Hippocampal formation (tissue), 2 donors: Measurements from ENCODE around the gene ID3.

Experiments
- DNase-seq, 2 donors: peaks; one replicate each; lab custom pipeline; 2025; lab: John Stamatoyannopoulos, UW

The ID3 gene

GRCh38 chr1:23559136-23559984 lies at the start of gene ID3:
TSS of gene ID3 (minus strand) at chr1:23559501. CDS start at chr1:23559426, 75 bp downstream.
- peak; percentile 83 to 87 for DNase-seq

DNA sequence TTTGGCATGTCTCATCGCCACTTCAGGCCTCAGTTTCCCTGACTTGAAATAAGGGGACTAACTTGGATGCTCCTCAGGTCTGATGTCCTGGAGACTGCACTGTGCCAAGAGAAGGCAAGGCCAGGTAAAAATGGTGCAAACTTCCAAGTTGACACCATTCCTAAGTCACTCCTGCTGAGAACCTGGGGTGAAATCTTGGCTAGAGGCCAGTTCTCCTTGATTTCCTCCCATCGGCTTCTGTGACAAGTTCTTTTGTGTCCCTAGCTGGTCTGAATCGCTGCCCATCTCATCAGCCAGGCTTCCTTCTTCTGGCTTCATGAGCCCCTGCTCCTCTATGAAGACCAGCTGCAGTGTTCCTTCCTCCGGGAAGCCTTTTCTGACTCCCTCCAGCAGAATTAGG lies 48.6 kb upstream of the ID3 start:
- no peak for DNase-seq

DNA sequence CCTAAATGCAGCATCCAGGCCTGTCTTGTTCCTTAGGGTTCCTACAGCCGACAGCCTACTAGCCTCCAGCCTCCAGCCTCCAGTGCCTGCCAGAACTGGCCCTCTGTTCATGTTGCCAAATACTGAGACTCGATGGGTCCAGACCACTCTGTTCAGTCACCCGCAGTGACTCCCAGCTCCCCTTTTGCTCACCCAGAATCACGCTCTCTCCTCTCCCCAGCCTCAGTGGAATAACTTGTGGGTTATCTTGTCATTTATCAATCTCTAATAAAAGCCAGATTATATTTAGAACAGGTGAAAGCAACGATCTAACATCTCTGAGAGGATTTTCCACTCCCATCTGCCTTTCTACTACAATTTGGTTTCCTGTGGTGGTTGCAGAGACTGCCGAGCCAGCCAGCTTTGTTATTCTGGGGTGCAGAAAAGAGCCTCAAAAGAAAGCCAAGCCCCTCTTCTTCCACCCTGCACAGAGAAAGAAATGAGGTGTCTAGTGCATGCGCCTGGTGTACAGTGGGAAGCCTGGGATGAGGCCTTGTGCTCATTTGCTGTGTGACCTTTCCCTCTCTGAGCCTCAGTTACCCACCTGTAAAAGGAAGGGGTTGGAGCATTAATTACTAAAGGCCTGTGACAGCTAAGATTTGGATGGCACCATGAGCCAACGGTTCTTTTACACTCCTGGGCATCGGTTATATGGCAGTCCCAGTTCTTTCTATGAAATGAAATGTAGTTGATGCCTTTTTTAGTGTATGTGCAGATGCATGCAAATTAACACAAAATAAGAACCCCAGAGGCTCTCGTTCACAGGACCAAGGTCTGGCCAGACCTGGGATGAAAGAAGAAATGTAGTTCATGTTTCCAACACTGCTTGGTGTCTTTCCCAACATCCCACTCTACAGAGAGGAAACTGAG lies 42.9 kb upstream of the ID3 start:
- DNase-seq = no peak

- no peak for DNase-seq
These were observed 42.0 kb upstream of the ID3 start for GRCh38 chr1:23601135-23601967.

DNA sequence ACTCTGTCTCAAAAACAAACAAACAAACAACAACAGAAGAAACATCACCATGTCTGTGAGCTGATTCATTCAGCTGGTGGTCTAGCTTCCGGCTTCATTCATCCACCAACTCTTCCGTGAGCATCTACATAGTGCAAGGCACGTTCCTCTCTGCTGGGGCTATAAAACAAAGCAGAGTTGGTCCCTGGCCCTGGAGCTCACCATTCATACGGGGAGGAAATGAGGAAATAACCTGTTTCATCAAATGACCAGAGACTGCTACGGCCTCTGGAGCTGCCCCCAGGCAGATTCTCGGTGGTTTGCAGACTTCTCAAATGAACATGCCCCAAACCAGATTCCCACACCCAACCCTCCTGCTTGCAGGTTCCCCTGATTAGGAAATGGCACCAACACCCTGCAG lies 41.0 kb upstream of the ID3 start:
- no peak for DNase-seq

- DNase-seq = no peak
These were observed 39.8 kb upstream of the ID3 start for GRCh38 chr1:23599125-23599524.

- DNase-seq = no peak
These were observed 39.1 kb upstream of the ID3 start for GRCh38 chr1:23598424-23598823.

GRCh38 chr1:23597635-23598388 lies 38.5 kb upstream of the ID3 start:
- no peak for DNase-seq

GRCh38 chr1:23596382-23597358 lies 37.4 kb upstream of the ID3 start:
- no peak for DNase-seq

DNA sequence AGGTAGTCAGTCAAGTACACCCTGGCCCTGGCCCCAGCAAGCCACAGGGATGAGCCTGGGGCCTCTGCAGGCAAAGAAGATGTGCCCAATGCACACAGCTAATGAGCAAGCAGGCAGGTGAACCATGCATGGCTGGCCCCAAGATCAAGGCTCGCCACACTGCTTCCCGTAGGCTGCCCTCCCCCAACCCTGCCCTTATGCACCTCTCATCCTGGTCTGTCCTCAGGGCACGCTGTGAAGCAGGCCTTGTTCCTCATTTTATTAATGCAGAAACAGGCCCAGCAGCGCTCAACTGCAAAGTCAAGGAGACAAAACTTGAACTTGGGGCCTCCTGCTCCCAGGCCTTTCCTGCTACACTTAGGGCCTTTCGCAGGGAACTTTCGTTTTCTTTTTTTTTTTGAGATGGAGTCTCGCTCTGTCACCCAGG lies 35.6 kb upstream of the ID3 start:
- no peak for DNase-seq

GRCh38 chr1:23594149-23594907 lies 35.0 kb upstream of the ID3 start:
- DNase-seq = no peak

GRCh38 chr1:23593556-23594148 lies 34.4 kb upstream of the ID3 start:
- no peak for DNase-seq

- no peak for DNase-seq
These were observed 33.8 kb upstream of the ID3 start for GRCh38 chr1:23593042-23593521.

GRCh38 chr1:23592209-23592892 lies 33.0 kb upstream of the ID3 start:
- DNase-seq = no peak

- DNase-seq = no peak
These were observed 32.3 kb upstream of the ID3 start for GRCh38 chr1:23591460-23592208.

DNA sequence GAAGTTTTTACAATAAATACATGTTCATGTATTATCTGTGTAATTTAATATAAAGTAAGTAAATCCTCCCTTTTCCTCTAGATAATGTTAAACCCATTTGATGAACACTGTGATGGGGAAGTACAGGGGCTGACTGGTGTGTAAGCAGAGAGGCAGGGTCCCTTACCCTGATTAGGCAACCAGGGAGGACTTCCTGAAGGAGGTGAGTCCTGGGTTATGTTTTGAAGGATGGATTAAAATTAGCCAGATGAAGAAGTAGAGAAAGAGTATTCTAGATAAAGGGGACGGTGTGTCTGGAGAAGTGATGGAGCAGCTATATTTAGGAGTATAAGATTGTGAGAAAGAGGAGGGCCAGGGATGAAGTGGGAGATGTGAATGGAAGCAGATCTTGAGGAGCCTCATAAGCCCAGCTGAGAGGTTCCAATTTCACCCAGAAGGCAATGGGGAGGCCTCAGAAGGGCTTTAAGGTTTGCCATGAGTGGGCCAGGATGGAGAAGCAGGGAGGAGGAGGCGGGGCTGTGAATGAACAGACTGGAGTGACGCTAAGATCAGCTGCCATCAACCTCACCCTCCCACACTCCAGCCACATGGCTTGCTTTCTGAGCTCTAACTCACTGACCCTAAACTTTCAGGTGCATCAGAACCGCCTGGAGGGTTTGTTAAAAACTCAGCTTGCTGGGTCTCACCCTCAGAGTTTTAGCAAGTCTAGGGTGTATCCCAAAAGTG lies 30.9 kb upstream of the ID3 start:
- no peak for DNase-seq

DNA sequence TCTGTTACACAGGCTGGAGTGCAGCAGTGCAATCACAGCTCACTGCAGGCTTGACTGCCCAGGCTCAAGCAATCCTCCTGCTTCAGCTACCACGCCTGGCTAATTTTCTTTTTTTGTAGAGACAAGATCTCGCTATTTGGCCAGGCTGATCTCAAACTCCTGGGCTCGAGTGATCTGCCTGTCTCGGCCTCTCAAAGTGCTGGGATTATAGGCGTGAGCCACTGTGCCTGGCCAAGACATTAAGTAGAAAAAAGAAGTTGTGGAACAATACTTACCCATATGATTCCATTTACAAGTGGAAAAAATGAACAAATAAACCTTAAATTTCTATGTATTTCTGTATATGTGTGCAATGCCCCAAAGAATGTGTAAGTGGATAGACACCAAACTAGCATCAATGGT lies 30.3 kb upstream of the ID3 start:
- DNase-seq = no peak
